Parathyroid adenoma (tissue), 2 donors: ENCODE measurements around the gene SREBF1.

ENCODE experiments used
- H2AFZ ChIP-seq: fragments of 300-600 bp; sonication (generic); one replicate; pipeline ENCODE4 v1.7.0; 2017; ENCODE audit warnings: antibody characterized with exemption, mild to moderate bottlenecking
- H3K27ac ChIP-seq: fragments of 300-600 bp; sonication (generic); one replicate; pipeline ENCODE4 v1.7.0; 2017
- H3K27me3 ChIP-seq: fragments of 300-600 bp; sonication (generic); one replicate; pipeline ENCODE4 v1.7.0; 2017; ENCODE audit warnings: low read length; ENCODE audit not compliant: control insufficient read depth, insufficient read depth
- H3K36me3 ChIP-seq: fragments of 300-600 bp; sonication (generic); one replicate; pipeline ENCODE4 v1.7.0; 2017; ENCODE audit warnings: low read length; ENCODE audit not compliant: control insufficient read depth, insufficient read depth
- H3K4me1 ChIP-seq: fragments of 300-600 bp; sonication (generic); one replicate; pipeline ENCODE4 v1.7.0; 2017; ENCODE audit warnings: control low read depth
- H3K4me2 ChIP-seq: fragments of 300-600 bp; sonication (generic); one replicate; pipeline ENCODE4 v1.7.0; 2017; ENCODE audit warnings: low read length
- H3K4me3 ChIP-seq: fragments of 300-600 bp; sonication (generic); one replicate; pipeline ENCODE4 v1.7.0; 2017; ENCODE audit warnings: low read depth, low read length
- H3K79me2 ChIP-seq: fragments of 300-600 bp; sonication (generic); one replicate; pipeline ENCODE4 v1.7.0; 2017; ENCODE audit warnings: control low read depth
- H3K9ac ChIP-seq: fragments of 300-600 bp; sonication (generic); one replicate; pipeline ENCODE4 v1.7.0; 2017; ENCODE audit warnings: mild to moderate bottlenecking
- H3K9me3 ChIP-seq: fragments of 300-600 bp; sonication (generic); one replicate; pipeline ENCODE4 v1.7.0; 2017; ENCODE audit warnings: low read length; ENCODE audit not compliant: control insufficient read depth
- TF ChIP-seq, protein P1 (sequence below): fragments of 300-600 bp; sonication (generic); IDR thresholded peaks from one replicate; pipeline ENCODE4 v1.7.0; 2017; ENCODE audit warnings: antibody characterized with exemption, mild to moderate bottlenecking
- donor health status: primary hyperparathyroidism.

SREBF1 gene

DNA sequence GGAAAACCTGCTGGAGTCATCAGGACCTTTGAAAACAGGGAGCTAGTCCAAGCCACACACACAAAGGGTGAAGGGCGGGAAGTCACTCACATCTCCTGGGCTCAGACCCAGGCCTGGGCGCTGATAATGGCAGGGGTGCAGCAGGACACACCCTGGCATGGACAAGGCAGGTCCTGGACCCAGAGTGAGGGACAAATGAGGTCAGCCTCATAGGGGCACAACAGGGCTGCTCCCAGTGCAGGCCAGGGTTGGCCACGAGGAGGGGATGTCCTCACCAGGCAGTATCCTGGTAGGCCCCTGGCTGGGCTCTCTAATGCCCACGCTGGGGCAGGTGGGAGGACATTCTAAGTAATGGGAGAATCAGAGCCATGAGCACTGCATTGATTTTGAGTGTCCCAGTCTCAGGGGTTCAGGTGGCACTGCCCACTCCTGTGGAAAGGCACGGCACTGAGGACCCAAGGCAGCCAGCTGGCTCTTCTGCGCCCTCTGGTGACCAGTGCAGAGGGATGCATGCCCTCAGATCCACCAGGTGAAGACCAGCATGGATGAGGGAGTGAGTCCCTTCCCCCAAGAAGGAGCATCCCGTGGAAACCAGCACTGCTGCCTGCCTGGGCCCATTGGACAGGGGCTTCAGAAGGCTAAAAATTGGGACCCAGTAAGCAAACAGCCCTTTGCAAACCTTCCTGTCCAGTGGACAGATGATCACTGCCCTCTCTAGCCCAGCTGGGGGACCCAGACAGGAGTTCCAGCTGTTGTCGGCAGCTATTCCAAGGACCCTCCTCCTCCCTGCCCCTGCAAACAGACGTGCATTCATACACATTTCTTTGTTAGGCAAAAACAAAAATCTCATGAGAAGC lies 23.4 kb upstream of the SREBF1 start:
- Histone ChIP-seq H3K4me2 (no peak overlapping the region), H3K79me2 (peaks cover 4% of the 10 kb centered on the region), H3K4me3 (no peak overlapping the region), H3K9me3 (no peaks in the 10 kb centered on the region), H3K36me3 (no peaks in the 10 kb centered on the region), H3K27ac (no peak overlapping the region), H3K4me1 (peaks cover 7% of the 10 kb centered on the region), H3K9ac (no peak overlapping the region), H3K27me3 (no peaks in the 10 kb centered on the region), H2AFZ (no peak overlapping the region)
- TF ChIP-seq, protein P1, sequence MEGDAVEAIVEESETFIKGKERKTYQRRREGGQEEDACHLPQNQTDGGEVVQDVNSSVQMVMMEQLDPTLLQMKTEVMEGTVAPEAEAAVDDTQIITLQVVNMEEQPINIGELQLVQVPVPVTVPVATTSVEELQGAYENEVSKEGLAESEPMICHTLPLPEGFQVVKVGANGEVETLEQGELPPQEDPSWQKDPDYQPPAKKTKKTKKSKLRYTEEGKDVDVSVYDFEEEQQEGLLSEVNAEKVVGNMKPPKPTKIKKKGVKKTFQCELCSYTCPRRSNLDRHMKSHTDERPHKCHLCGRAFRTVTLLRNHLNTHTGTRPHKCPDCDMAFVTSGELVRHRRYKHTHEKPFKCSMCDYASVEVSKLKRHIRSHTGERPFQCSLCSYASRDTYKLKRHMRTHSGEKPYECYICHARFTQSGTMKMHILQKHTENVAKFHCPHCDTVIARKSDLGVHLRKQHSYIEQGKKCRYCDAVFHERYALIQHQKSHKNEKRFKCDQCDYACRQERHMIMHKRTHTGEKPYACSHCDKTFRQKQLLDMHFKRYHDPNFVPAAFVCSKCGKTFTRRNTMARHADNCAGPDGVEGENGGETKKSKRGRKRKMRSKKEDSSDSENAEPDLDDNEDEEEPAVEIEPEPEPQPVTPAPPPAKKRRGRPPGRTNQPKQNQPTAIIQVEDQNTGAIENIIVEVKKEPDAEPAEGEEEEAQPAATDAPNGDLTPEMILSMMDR = peak; percentile 98

- no peak overlapping the region for H3K9ac ChIP-seq
- H3K4me2 ChIP-seq = no peak overlapping the region
- no peak overlapping the region for H3K27ac ChIP-seq
- H3K36me3 ChIP-seq = no peaks in the 10 kb centered on the region
- no peaks in the 10 kb centered on the region for H3K27me3 ChIP-seq
- no peak overlapping the region for H2AFZ ChIP-seq
- peaks cover 4% of the 10 kb centered on the region for H3K79me2 ChIP-seq
- H3K9me3 ChIP-seq = no peaks in the 10 kb centered on the region
- TF ChIP-seq, protein P1 = no peak
- H3K4me3 ChIP-seq = no peak overlapping the region
- H3K4me1 ChIP-seq = peaks cover 7% of the 10 kb centered on the region
Measured at GRCh38 chr17:17857496-17857895, 20.7 kb upstream of the SREBF1 start.

DNA sequence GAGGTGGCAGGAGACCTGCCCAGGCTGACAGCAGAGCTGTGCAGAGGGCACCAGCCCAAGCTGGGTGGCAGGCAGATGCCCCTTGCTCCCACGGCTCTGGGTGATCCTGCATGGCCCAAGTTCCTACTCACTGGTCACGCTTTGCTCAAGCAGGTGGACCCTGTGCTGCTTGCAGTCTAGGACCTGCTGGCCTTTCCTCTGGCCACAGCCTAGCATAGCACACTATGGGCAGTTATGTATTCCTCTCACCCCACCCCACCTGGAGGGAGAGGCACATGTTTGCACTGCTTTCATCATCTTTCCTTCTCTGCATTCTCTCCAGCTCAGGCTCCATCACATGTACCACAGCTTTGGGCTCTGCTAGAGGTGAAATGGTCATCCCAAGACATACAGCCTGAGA lies 19.6 kb upstream of the SREBF1 start:
- Histone ChIP-seq H3K9ac (no peak overlapping the region), H3K27me3 (no peaks in the 10 kb centered on the region), H3K27ac (no peak overlapping the region), H3K4me3 (no peak overlapping the region), H3K4me1 (peaks cover 7% of the 10 kb centered on the region), H3K79me2 (peaks cover 4% of the 10 kb centered on the region), H3K9me3 (no peaks in the 10 kb centered on the region), H3K36me3 (no peaks in the 10 kb centered on the region), H3K4me2 (no peak overlapping the region), H2AFZ (no peak overlapping the region)
- TF ChIP-seq, protein P1 = no peak

GRCh38 chr17:17855976-17856375 lies 19.2 kb upstream of the SREBF1 start:
- no peak overlapping the region for H3K4me3 ChIP-seq

More at GRCh38 chr17:17855976-17856375, 19.2 kb upstream of the SREBF1 start:
- Histone ChIP-seq H3K4me2 (no peak overlapping the region), H3K9ac (no peak overlapping the region), H3K79me2 (peaks cover 4% of the 10 kb centered on the region), H2AFZ (no peak overlapping the region), H3K4me1 (peaks cover 7% of the 10 kb centered on the region), H3K27ac (no peak overlapping the region), H3K9me3 (no peaks in the 10 kb centered on the region), H3K36me3 (no peaks in the 10 kb centered on the region), H3K27me3 (no peaks in the 10 kb centered on the region)
- TF ChIP-seq, protein P1 = no peak
